Neural cell (in vitro differentiated cells): ENCODE measurements around the gene HOXC11. TPM values are rescaled to one million over a fixed set of nuclear protein-coding genes. Genes with fewer than 3 reads are reported as not detected.

ENCODE experiments used
- H2AFZ ChIP-seq: fragments of 200-600, 300-800 bp; sonication (generic), shearing (Covaris generic); 2 replicates; pipeline ENCODE4 v1.6.0; 2014; ENCODE audit warnings: low read depth, mild to moderate bottlenecking, antibody characterized with exemption, low read length, moderate library complexity
- H3F3A ChIP-seq: fragments of 200-600 bp; shearing (Covaris generic); 2 replicates; pipeline ENCODE4 v1.6.1; 2016; ENCODE audit warnings: mild to moderate bottlenecking, moderate library complexity, mixed read lengths, antibody characterized with exemption, low read length; ENCODE audit not compliant: insufficient read depth, poor library complexity, severe bottlenecking
- H3K27ac ChIP-seq: fragments of 200-600, 300-800 bp; sonication (generic), shearing (Covaris generic); 2 replicates; pipeline ENCODE4 v1.5.1; 2014; ENCODE audit warnings: mild to moderate bottlenecking, low read length, moderate library complexity
- H3K27me3 ChIP-seq: fragments of 300-800, 200-600 bp; sonication (generic), shearing (Covaris generic); 2 replicates; pipeline ENCODE4 v1.6.0; 2014; ENCODE audit warnings: mild to moderate bottlenecking, low read depth, low read length, moderate library complexity; ENCODE audit not compliant: insufficient read depth
- H3K36me3 ChIP-seq: fragments of 300-800, 200-600 bp; sonication (generic), shearing (Covaris generic); 2 replicates; pipeline ENCODE4 v1.5.1; 2014; ENCODE audit warnings: mild to moderate bottlenecking, antibody characterized with exemption, low read length, moderate library complexity; ENCODE audit not compliant: insufficient read depth
- H3K4me2 ChIP-seq: fragments of 300-800, 200-600 bp; sonication (generic), shearing (Covaris generic); 2 replicates; pipeline ENCODE4 v1.6.0; 2014; ENCODE audit warnings: mild to moderate bottlenecking, low read length
- H3K4me3 ChIP-seq: fragments of 300-800, 200-600 bp; sonication (generic), shearing (Covaris generic); 2 replicates; pipeline ENCODE4 v1.5.1; 2014; ENCODE audit warnings: mild to moderate bottlenecking, low read length, moderate library complexity
- H3K79me2 ChIP-seq: fragments of 200-600 bp; shearing (Covaris generic); replicated peaks from 2 replicates; pipeline ENCODE4 v1.6.0; 2014; ENCODE audit warnings: mild to moderate bottlenecking, low read length, moderate library complexity; ENCODE audit not compliant: insufficient read depth
- H3K9ac ChIP-seq: fragments of 300-800, 200-600 bp; sonication (generic), shearing (Covaris generic); 2 replicates; pipeline ENCODE4 v1.6.1; 2016; ENCODE audit warnings: mild to moderate bottlenecking, low read length, mixed read lengths
- H3K9me2 ChIP-seq: fragments of 200-600 bp; shearing (Covaris generic); 2 replicates; pipeline ENCODE4 v1.6.1; 2016; ENCODE audit warnings: mild to moderate bottlenecking, low read length, mixed read lengths; ENCODE audit not compliant: insufficient read depth
- H3K9me3 ChIP-seq: fragments of 200-600, 300-800 bp; sonication (generic), shearing (Covaris generic); 2 replicates; pipeline ENCODE4 v1.6.1; 2016; ENCODE audit warnings: mild to moderate bottlenecking, mixed run types, low read length, moderate library complexity, mixed read lengths
- H4K20me1 ChIP-seq: fragments of 200-600 bp; shearing (Covaris generic); 2 replicates; pipeline ENCODE4 v1.6.1; 2016; ENCODE audit warnings: mild to moderate bottlenecking, mixed run types; ENCODE audit not compliant: insufficient read depth
- EP300 ChIP-seq: fragments of 450-650 bp; conservative IDR thresholded peaks from 2 replicates; pipeline ENCODE4 v1.6.1; 2014; ENCODE audit warnings: antibody characterized with exemption, mild to moderate bottlenecking, moderate library complexity; ENCODE audit not compliant: poor library complexity, severe bottlenecking
- EZH2 ChIP-seq: fragments of 200-600, 300-800 bp; shearing (Covaris generic), sonication (generic); IDR thresholded peaks from 2 replicates; pipeline ENCODE4 v1.6.1; 2014; ENCODE audit warnings: antibody characterized with exemption, low read length, borderline replicate concordance, mild to moderate bottlenecking; ENCODE audit not compliant: insufficient read depth, poor library complexity, severe bottlenecking
- MXI1 ChIP-seq: fragments of 450-650 bp; conservative IDR thresholded peaks from 2 replicates; pipeline ENCODE4 v1.6.1; 2014; ENCODE audit warnings: antibody characterized with exemption, mild to moderate bottlenecking; ENCODE audit not compliant: poor library complexity, severe bottlenecking
- POLR2AphosphoS5 ChIP-seq: IDR thresholded peaks from 2 replicates; pipeline ENCODE4 v1.6.1; 2012
- RAD21 ChIP-seq: fragments of 450-650 bp; conservative IDR thresholded peaks from 2 replicates; pipeline ENCODE4 v1.6.1; 2014; ENCODE audit warnings: antibody characterized with exemption, mild to moderate bottlenecking, moderate library complexity
- SMC3 ChIP-seq: fragments of 450-650 bp; conservative IDR thresholded peaks from 2 replicates; pipeline ENCODE4 v1.6.1; 2014; ENCODE audit warnings: antibody characterized with exemption, mild to moderate bottlenecking, moderate library complexity; ENCODE audit not compliant: poor library complexity
- TAF1 ChIP-seq: IDR thresholded peaks from 2 replicates; pipeline ENCODE4 v1.6.1; 2012; ENCODE audit warnings: low read depth
- polyA plus RNA-seq: library from polyadenylated mRNA; depleted of rRNA; stranded (reverse); fragments of >200 nt; gene quantifications from 2 replicates; pipeline ENCODE4 v1.2.3, GENCODE V29; 2014
- TF ChIP-seq, protein P1 (sequence below): IDR thresholded peaks from 2 replicates; pipeline ENCODE4 v1.6.1; 2012; ENCODE audit warnings: borderline replicate concordance
- TF ChIP-seq, protein P2 (sequence below): fragments of 450-650 bp; IDR thresholded peaks from 2 replicates; pipeline ENCODE4 v1.5.1; 2014; ENCODE audit warnings: antibody characterized with exemption, mild to moderate bottlenecking, moderate library complexity; ENCODE audit not compliant: poor library complexity, severe bottlenecking

Gene HOXC11
- polyA plus RNA-seq, 1 donor from 2014 or later = not detected

DNA sequence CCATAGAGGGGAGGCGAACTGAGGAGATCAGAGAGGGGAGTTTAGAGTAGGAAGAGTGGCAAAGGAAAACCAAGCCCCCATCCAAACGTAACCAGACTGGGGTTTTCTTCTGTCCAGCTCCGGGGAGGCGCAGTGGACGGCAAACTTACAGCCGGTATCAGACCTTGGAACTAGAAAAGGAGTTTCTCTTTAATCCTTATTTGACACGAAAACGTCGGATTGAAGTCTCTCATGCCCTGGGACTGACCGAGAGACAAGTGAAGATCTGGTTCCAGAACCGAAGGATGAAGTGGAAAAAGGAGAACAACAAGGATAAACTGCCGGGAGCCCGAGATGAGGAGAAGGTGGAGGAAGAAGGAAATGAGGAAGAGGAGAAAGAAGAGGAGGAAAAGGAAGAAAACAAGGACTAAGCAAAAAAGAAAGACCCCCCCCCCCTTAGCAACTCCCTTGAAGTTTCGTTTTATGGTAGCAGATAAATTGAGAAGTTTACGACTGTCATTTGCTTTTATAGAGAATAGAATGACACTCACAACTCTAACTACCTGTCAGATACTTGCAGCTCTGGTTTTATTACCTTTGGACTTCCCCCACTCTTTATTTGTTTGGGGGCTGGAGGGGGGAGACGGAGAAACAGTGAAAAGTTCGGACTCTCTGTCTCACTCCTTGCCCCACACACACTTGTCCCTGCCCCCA is 38.2 kb downstream of the HOXC11 start:
- H2AFZ ChIP-seq = no peak overlapping the region
- H3K9me3 ChIP-seq = no peaks in the 10 kb centered on the region
- no peak overlapping the region for H3K27ac ChIP-seq
- no peaks in the 10 kb centered on the region for H3K9me2 ChIP-seq
- H3K4me3 ChIP-seq = no peak overlapping the region
- no peaks in the 10 kb centered on the region for H3F3A ChIP-seq
- no peaks in the 10 kb centered on the region for H3K36me3 ChIP-seq
- H4K20me1 ChIP-seq = no peaks in the 10 kb centered on the region
- peaks cover 99% of the 10 kb centered on the region for H3K27me3 ChIP-seq
- no peak for TF ChIP-seq EZH2
- TF ChIP-seq EP300 = no peak
- TF ChIP-seq POLR2AphosphoS5 = no peak
- TF ChIP-seq MXI1 = no peak
- TF ChIP-seq RAD21 = no peak
- TF ChIP-seq, protein P1, sequence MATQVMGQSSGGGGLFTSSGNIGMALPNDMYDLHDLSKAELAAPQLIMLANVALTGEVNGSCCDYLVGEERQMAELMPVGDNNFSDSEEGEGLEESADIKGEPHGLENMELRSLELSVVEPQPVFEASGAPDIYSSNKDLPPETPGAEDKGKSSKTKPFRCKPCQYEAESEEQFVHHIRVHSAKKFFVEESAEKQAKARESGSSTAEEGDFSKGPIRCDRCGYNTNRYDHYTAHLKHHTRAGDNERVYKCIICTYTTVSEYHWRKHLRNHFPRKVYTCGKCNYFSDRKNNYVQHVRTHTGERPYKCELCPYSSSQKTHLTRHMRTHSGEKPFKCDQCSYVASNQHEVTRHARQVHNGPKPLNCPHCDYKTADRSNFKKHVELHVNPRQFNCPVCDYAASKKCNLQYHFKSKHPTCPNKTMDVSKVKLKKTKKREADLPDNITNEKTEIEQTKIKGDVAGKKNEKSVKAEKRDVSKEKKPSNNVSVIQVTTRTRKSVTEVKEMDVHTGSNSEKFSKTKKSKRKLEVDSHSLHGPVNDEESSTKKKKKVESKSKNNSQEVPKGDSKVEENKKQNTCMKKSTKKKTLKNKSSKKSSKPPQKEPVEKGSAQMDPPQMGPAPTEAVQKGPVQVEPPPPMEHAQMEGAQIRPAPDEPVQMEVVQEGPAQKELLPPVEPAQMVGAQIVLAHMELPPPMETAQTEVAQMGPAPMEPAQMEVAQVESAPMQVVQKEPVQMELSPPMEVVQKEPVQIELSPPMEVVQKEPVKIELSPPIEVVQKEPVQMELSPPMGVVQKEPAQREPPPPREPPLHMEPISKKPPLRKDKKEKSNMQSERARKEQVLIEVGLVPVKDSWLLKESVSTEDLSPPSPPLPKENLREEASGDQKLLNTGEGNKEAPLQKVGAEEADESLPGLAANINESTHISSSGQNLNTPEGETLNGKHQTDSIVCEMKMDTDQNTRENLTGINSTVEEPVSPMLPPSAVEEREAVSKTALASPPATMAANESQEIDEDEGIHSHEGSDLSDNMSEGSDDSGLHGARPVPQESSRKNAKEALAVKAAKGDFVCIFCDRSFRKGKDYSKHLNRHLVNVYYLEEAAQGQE = no peak
- TF ChIP-seq SMC3 = no peak
- TF ChIP-seq TAF1 = no peak
- TF ChIP-seq, protein P2, sequence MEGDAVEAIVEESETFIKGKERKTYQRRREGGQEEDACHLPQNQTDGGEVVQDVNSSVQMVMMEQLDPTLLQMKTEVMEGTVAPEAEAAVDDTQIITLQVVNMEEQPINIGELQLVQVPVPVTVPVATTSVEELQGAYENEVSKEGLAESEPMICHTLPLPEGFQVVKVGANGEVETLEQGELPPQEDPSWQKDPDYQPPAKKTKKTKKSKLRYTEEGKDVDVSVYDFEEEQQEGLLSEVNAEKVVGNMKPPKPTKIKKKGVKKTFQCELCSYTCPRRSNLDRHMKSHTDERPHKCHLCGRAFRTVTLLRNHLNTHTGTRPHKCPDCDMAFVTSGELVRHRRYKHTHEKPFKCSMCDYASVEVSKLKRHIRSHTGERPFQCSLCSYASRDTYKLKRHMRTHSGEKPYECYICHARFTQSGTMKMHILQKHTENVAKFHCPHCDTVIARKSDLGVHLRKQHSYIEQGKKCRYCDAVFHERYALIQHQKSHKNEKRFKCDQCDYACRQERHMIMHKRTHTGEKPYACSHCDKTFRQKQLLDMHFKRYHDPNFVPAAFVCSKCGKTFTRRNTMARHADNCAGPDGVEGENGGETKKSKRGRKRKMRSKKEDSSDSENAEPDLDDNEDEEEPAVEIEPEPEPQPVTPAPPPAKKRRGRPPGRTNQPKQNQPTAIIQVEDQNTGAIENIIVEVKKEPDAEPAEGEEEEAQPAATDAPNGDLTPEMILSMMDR = no peak
- no peak overlapping the region for H3K4me2 ChIP-seq
- no peaks in the 10 kb centered on the region for H3K79me2 ChIP-seq
- no peak overlapping the region for H3K9ac ChIP-seq

DNA sequence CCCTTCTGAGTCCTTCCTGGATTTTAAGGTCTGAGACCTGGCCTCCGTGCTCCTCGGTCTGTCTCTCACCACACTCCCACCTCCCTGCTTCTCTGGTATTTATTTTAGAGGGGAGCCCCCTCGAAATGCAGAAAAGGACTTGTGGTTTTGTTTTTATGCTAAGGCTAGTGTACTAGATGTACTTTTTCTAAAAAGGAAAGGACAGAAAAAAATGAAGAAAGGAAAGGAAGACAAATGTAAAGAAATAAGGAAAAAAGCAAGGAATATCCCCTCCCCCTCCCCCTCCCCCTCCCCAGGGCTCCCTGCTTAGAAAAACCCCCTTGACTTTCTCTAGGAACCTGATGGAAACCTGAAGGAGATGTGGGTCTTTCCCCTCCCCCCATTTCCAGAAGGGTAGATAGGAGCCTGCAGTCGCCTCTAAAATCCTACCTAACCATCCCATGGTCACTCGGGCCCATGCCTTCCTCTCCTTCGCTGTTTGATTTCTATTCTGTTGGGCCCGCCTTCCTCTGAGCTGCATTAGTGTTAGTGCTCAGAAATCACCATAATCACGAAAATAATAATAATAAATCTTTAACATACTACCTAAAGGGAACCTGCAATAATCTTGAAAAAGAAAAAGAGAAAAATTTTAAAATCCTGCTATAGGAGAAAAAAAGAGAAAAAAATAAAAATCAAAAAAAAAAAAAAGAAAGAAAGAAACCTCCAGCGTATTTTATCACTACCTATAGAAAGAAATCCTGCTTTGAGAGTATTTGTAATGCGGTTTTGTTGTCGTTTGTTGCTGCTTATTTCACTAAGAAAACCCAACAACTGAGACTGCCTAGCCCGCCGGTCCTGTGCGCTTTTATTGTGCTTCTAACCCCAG is 39.0 kb downstream of the HOXC11 start:
- Histone ChIP-seq H3K9me3 (no peaks in the 10 kb centered on the region), H3K4me3 (no peak overlapping the region)
- TF ChIP-seq POLR2AphosphoS5 (no peak), EP300 (no peak), EZH2 (no peak), RAD21 (no peak), TAF1 (no peak), MXI1 (no peak), SMC3 (no peak)
- TF ChIP-seq, protein P1 = no peak
- TF ChIP-seq, protein P2 = no peak

More for the DNA sequence above, 39.0 kb downstream of the HOXC11 start:
- no peak overlapping the region for H3K9ac ChIP-seq
- no peak overlapping the region for H3K27ac ChIP-seq
- H3F3A ChIP-seq = no peaks in the 10 kb centered on the region
- no peak overlapping the region for H2AFZ ChIP-seq
- no peaks in the 10 kb centered on the region for H3K9me2 ChIP-seq
- H3K79me2 ChIP-seq = no peaks in the 10 kb centered on the region
- H4K20me1 ChIP-seq = no peaks in the 10 kb centered on the region
- no peak overlapping the region for H3K4me2 ChIP-seq
- H3K36me3 ChIP-seq = no peaks in the 10 kb centered on the region
- H3K27me3 ChIP-seq = peaks cover 98% of the 10 kb centered on the region
